ENCODE results near the gene PSMD14. TPM values are rescaled to one million over a fixed set of nuclear protein-coding genes. Genes with fewer than 3 reads are reported as not detected.

Gene PSMD14
- total and polyA plus RNA-seq, 2 of the 13 experiments (the other 11 are each of a cell fraction or from before 2014, with no cell fraction given), result 60.6 to 149 TPM

GRCh38 chr2:161369311-161369710 lies 61.1 kb downstream of the PSMD14 start:
- CTCF ChIA-PET (ENCODE audit: low intra/inter-chr PET ratio, low total read pairs), result no interaction called here
- WGBS (ENCODE audit: low lambda C conversion rate), result 96% methylated on average over 2 of the region's 2 CpGs
- no peak overlapping the region for H2AFZ ChIP-seq (ENCODE audit: low read length)
- POLR2A ChIA-PET, result no interaction called here
- no peak overlapping the region for H3K9ac ChIP-seq (ENCODE audit: insufficient read depth, low read depth, low read length)
- H3K79me2 ChIP-seq (ENCODE audit: insufficient read depth, low read length), result peaks cover 2% of the 10 kb centered on the region
- DNase-seq (ENCODE audit: low spot score), result no peak
- no peak for ATAC-seq
- H3K9me3 ChIP-seq (ENCODE audit: low read length), result no peaks in the 10 kb centered on the region
- no peak overlapping the region for H3K4me3 ChIP-seq (replicated peaks in 1 of 3; ENCODE audit: insufficient read depth in 1 of 3, low read depth in 2 of 3, low read length in 3 of 3)
- H3K27me3 ChIP-seq (ENCODE audit: control insufficient read depth in 1 of 2, insufficient read depth in 2 of 2, low read length in 2 of 2), result no peaks in the 10 kb centered on the region
- H4K20me1 ChIP-seq (ENCODE audit: insufficient read depth, low read length), result no peaks in the 10 kb centered on the region; the same call in 1 of the 2 replicates
- no TSS peak for BruUV-seq (replicated peaks)
- no peak overlapping the region for H3K4me2 ChIP-seq (ENCODE audit: low read depth, low read length)
- no peak overlapping the region for H3K27ac ChIP-seq (ENCODE audit: extremely low read length, insufficient read depth, low read length)
- intact Hi-C loops (cut with micrococcal nuclease; ENCODE audit: unreplicated experiment), result no loop called here
- in situ Hi-C loops (cut with HindIII; ENCODE audit: extremely low pct_ligation_motif_present, low pct_unique_long_range_greater_than_20kb), result no loop called here
- no peaks in the 10 kb centered on the region for H3K4me1 ChIP-seq (ENCODE audit: insufficient read depth, low read length)
- no peak for FAIRE-seq
- H3K36me3 ChIP-seq (replicated peaks in 1 of 2; ENCODE audit: control insufficient read depth in 1 of 2, insufficient read depth in 2 of 2, low read length in 2 of 2), result peaks cover 8 to 53% of the 10 kb centered on the region in 2 experiments; a peak in 4 of 5 replicates
- TF ChIP-seq NFRKB (IDR thresholded peaks at IDR 0.05) (no peak), LBX2 (CRISPR knock-in tag; IDR thresholded peaks at IDR 0.05; ENCODE audit: borderline replicate concordance) (no peak), PBX2 (CRISPR knock-in tag; IDR thresholded peaks at IDR 0.05) (no peak), KAT2B (IDR thresholded peaks at IDR 0.05; ENCODE audit: borderline replicate concordance, low read depth, low read length) (no peak), ZSCAN21 (CRISPR knock-in tag; IDR thresholded peaks at IDR 0.05; ENCODE audit: borderline replicate concordance) (no peak), ZSCAN5A (CRISPR knock-in tag; IDR thresholded peaks at IDR 0.05; ENCODE audit: borderline replicate concordance) (no peak), RARA (CRISPR knock-in tag; IDR thresholded peaks at IDR 0.05) (no peak), NFE2L1 (CRISPR knock-in tag; IDR thresholded peaks at IDR 0.05; ENCODE audit: borderline replicate concordance) (no peak), AHDC1 (CRISPR knock-in tag; IDR thresholded peaks at IDR 0.05; ENCODE audit: borderline replicate concordance) (no peak), ZNF691 (CRISPR knock-in tag; IDR thresholded peaks at IDR 0.05; ENCODE audit: borderline replicate concordance, low read depth) (no peak), SIX4 (CRISPR knock-in tag; IDR thresholded peaks at IDR 0.05) (no peak), NR2F6 (IDR thresholded peaks at IDR 0.05) (no peak), NR2F6 (CRISPR knock-in tag; IDR thresholded peaks at IDR 0.05) (no peak), ZNF891 (CRISPR knock-in tag; IDR thresholded peaks at IDR 0.05) (no peak), HNF4G (IDR thresholded peaks at IDR 0.05; ENCODE audit: borderline replicate concordance, low read depth, low read length) (no peak), HNF4G (CRISPR knock-in tag; IDR thresholded peaks at IDR 0.05; ENCODE audit: borderline replicate concordance, low read depth) (no peak), ZNF10 (CRISPR knock-in tag; IDR thresholded peaks at IDR 0.05; ENCODE audit: borderline replicate concordance, low read depth) (no peak)

All from HepG2 (cell line).